Measurements from ENCODE around the gene ASF1A. TPM values are rescaled to one million over a fixed set of nuclear protein-coding genes. Genes with fewer than 3 reads are reported as not detected.

The ASF1A gene
- total and polyA plus RNA-seq, 12 donors = 11.7 to 27.2 (median 22.0) TPM

- Histone ChIP-seq H3K9me3 (no peaks in the 10 kb centered on the region), H3K27ac (no peak overlapping the region), H3K4me3 (no peak overlapping the region), H3K27me3 (no peaks in the 10 kb centered on the region), H3K4me1 (no peaks in the 10 kb centered on the region), H3K36me3 (peaks cover 0 to 100% (median 30%) of the 10 kb centered on the region in 9 donors)
- intact Hi-C loops (cut with DNase I) = no loop called here
- WGBS, 2 donors = 95 to 97% methylated on average over 2 of the region's 2 CpGs
- no peak for ATAC-seq
- TF ChIP-seq, protein P1, sequence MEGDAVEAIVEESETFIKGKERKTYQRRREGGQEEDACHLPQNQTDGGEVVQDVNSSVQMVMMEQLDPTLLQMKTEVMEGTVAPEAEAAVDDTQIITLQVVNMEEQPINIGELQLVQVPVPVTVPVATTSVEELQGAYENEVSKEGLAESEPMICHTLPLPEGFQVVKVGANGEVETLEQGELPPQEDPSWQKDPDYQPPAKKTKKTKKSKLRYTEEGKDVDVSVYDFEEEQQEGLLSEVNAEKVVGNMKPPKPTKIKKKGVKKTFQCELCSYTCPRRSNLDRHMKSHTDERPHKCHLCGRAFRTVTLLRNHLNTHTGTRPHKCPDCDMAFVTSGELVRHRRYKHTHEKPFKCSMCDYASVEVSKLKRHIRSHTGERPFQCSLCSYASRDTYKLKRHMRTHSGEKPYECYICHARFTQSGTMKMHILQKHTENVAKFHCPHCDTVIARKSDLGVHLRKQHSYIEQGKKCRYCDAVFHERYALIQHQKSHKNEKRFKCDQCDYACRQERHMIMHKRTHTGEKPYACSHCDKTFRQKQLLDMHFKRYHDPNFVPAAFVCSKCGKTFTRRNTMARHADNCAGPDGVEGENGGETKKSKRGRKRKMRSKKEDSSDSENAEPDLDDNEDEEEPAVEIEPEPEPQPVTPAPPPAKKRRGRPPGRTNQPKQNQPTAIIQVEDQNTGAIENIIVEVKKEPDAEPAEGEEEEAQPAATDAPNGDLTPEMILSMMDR (IDR thresholded peaks at IDR 0.05) = no peak
- no peak for DNase-seq
Observed at GRCh38 chr6:118918329-118918725, 24.4 kb downstream of the ASF1A start.

- ATAC-seq (no peak), DNase-seq (no peak)
- intact Hi-C loops (cut with DNase I) = no loop called here
- Histone ChIP-seq H3K27me3 (no peaks in the 10 kb centered on the region), H3K9me3 (no peaks in the 10 kb centered on the region), H3K4me1 (no peaks in the 10 kb centered on the region), H3K4me3 (no peak overlapping the region), H3K27ac (no peak overlapping the region), H3K36me3 (peaks cover 0 to 100% (median 36%) of the 10 kb centered on the region in 9 donors)
- 93 to 96% methylated on average over 1 of the region's 1 CpG for WGBS, 2 donors
- TF ChIP-seq, protein P1 (IDR thresholded peaks at IDR 0.05) = no peak
Observed at GRCh38 chr6:118921084-118921483, 27.1 kb downstream of the ASF1A start.

DNA sequence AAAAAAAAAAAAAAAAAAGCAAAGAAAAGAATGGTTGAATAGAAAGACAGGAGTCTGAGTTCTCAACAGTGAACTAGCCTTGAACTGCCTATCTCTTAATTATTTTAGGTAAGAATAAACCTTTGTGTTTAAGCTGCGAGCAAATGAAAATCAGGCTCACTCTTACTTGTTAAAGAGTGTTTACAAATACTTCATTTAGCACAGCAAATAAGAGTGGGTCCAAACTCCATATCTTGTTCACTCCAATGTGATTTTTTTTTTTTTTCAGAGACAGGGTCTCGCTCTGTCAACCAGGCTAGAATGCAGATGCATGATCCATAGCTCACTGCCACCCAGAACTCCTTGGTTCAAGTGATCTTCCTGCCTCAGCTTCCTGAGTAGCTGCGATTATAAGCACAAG lies 29.1 kb downstream of the ASF1A start:
- TF ChIP-seq, protein P1 (IDR thresholded peaks at IDR 0.05) = no peak
- Histone ChIP-seq H3K4me3 (no peak overlapping the region), H3K27ac (no peak overlapping the region), H3K9me3 (no peaks in the 10 kb centered on the region), H3K4me1 (no peaks in the 10 kb centered on the region), H3K36me3 (peaks cover 0 to 100% (median 39%) of the 10 kb centered on the region in 9 donors), H3K27me3 (no peaks in the 10 kb centered on the region)
- intact Hi-C loops (cut with DNase I) = no loop called here
- WGBS, 2 donors = 92 to 97% methylated on average over 3 of the region's 3 CpGs
- DNase-seq (no peak), ATAC-seq (no peak)

GRCh38 chr6:118930680-118931079 lies 36.7 kb downstream of the ASF1A start:
- TF ChIP-seq, protein P1 (IDR thresholded peaks at IDR 0.05) = no peak
- ATAC-seq = no peak
- WGBS, 2 donors = 94 to 95% methylated on average over 3 of the region's 3 CpGs
- no peak for DNase-seq
- Histone ChIP-seq H3K4me1 (peaks cover 0 to 21% (median 14%) of the 10 kb centered on the region in 9 donors), H3K9me3 (no peaks in the 10 kb centered on the region), H3K27ac (no peak overlapping the region), H3K27me3 (no peaks in the 10 kb centered on the region), H3K4me3 (no peak overlapping the region), H3K36me3 (peaks cover 0 to 77% (median 13%) of the 10 kb centered on the region in 9 donors)
- intact Hi-C loops (cut with DNase I) = no loop called here

All from heart right ventricle (tissue), 16 donors.